DND-41 (cell line): ENCODE measurements around the gene LIMK2.

ENCODE experiments used
- EZH2 ChIP-seq: IDR thresholded peaks from 3 replicates; pipeline ENCODE4 v1.6.1; 2012; ENCODE audit warnings: borderline replicate concordance, low read depth, mild to moderate bottlenecking, moderate library complexity, low read length, inconsistent platforms; ENCODE audit not compliant: severe bottlenecking
- TF ChIP-seq, protein P1 (sequence below): IDR thresholded peaks from 2 replicates; pipeline ENCODE4 v1.5.1; 2012; ENCODE audit warnings: borderline replicate concordance, low read length, moderate library complexity, mild to moderate bottlenecking; ENCODE audit not compliant: poor library complexity, severe bottlenecking; ENCODE audit errors: extremely low read depth

DNA sequence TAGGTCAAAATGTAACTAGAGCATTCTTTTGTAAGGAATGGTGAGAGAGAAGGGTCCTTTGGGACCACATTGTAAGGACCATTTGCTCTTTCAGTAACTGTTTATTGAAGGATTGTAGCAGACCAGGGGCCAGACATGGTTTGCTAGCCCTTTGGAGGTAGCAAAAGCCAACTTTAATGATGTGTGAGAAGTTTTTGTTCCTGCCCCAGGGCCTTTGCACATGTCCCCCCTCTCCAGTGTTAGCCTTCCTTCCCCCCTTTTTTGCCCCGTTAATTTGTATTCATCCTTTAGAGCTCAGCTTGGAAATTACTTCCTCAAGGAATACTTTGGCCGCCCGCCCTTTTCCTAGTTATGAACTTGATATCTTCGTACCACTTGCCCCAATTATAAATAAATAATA is 9.0 kb downstream of the LIMK2 start:
- TF ChIP-seq, protein P1, sequence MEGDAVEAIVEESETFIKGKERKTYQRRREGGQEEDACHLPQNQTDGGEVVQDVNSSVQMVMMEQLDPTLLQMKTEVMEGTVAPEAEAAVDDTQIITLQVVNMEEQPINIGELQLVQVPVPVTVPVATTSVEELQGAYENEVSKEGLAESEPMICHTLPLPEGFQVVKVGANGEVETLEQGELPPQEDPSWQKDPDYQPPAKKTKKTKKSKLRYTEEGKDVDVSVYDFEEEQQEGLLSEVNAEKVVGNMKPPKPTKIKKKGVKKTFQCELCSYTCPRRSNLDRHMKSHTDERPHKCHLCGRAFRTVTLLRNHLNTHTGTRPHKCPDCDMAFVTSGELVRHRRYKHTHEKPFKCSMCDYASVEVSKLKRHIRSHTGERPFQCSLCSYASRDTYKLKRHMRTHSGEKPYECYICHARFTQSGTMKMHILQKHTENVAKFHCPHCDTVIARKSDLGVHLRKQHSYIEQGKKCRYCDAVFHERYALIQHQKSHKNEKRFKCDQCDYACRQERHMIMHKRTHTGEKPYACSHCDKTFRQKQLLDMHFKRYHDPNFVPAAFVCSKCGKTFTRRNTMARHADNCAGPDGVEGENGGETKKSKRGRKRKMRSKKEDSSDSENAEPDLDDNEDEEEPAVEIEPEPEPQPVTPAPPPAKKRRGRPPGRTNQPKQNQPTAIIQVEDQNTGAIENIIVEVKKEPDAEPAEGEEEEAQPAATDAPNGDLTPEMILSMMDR = no peak
- no peak for TF ChIP-seq EZH2
